ENCODE measurements around the gene LARGE1. TPM values are rescaled to one million over a fixed set of nuclear protein-coding genes. Genes with fewer than 3 reads are reported as not detected.

LARGE1 gene
- total RNA-seq, 1 donor from 2014 or later = 195 TPM

- Mint-ChIP-seq H3K27me3 (no peaks in the 10 kb centered on the region), H3K27ac (no peak overlapping the region), H3K4me1 (ENCODE audit: low read depth) (peaks cover 22% of the 10 kb centered on the region), H3K4me3 (ENCODE audit: low read depth) (no peak overlapping the region), H3K36me3 (ENCODE audit: insufficient read depth) (peaks cover 13% of the 10 kb centered on the region), H3K9me3 (ENCODE audit: low read depth) (peaks cover 3% of the 10 kb centered on the region)
- no peak for TF ChIP-seq CTCF (IDR thresholded peaks at IDR 0.05; ENCODE audit: unreplicated experiment)
- DNase-seq (ENCODE audit: low spot score, unreplicated experiment) = no peak
Measured at GRCh38 chr22:33726294-33726734, 194.0 kb downstream of the LARGE1 start.

GRCh38 chr22:33723915-33724314 is 196.4 kb downstream of the LARGE1 start:
- peaks cover 20% of the 10 kb centered on the region for H3K36me3 Mint-ChIP-seq (ENCODE audit: insufficient read depth)
- peak overlapping the region; percentile 9 for H3K27ac Mint-ChIP-seq
- TF ChIP-seq CTCF (IDR thresholded peaks at IDR 0.05; ENCODE audit: unreplicated experiment) = no peak
- peaks cover 3% of the 10 kb centered on the region for H3K9me3 Mint-ChIP-seq (ENCODE audit: low read depth)
- H3K27me3 Mint-ChIP-seq = no peaks in the 10 kb centered on the region
- H3K4me1 Mint-ChIP-seq (ENCODE audit: low read depth) = peaks cover 20% of the 10 kb centered on the region
- no peak overlapping the region for H3K4me3 Mint-ChIP-seq (ENCODE audit: low read depth)
- no peak for DNase-seq (ENCODE audit: low spot score, unreplicated experiment)

GRCh38 chr22:33722816-33723215 is 197.5 kb downstream of the LARGE1 start:
- TF ChIP-seq CTCF (IDR thresholded peaks at IDR 0.05; ENCODE audit: unreplicated experiment) = no peak
- peaks cover 3% of the 10 kb centered on the region for H3K9me3 Mint-ChIP-seq (ENCODE audit: low read depth)
- no peak overlapping the region for H3K4me3 Mint-ChIP-seq (ENCODE audit: low read depth)
- H3K4me1 Mint-ChIP-seq (ENCODE audit: low read depth) = peaks cover 23% of the 10 kb centered on the region
- no peak overlapping the region for H3K27ac Mint-ChIP-seq
- H3K36me3 Mint-ChIP-seq (ENCODE audit: insufficient read depth) = peaks cover 23% of the 10 kb centered on the region
- H3K27me3 Mint-ChIP-seq = no peaks in the 10 kb centered on the region
- no peak for DNase-seq (ENCODE audit: low spot score, unreplicated experiment)

GRCh38 chr22:33720166-33720878 is 200.0 kb downstream of the LARGE1 start:
- DNase-seq (ENCODE audit: low spot score, unreplicated experiment) = no peak
- no peak overlapping the region for H3K4me3 Mint-ChIP-seq (ENCODE audit: low read depth)
- no peaks in the 10 kb centered on the region for H3K27me3 Mint-ChIP-seq
- no peak for TF ChIP-seq CTCF (IDR thresholded peaks at IDR 0.05; ENCODE audit: unreplicated experiment)
- H3K4me1 Mint-ChIP-seq (ENCODE audit: low read depth) = peaks cover 24% of the 10 kb centered on the region
- no peak overlapping the region for H3K27ac Mint-ChIP-seq
- peaks cover 7% of the 10 kb centered on the region for H3K9me3 Mint-ChIP-seq (ENCODE audit: low read depth)
- H3K36me3 Mint-ChIP-seq (ENCODE audit: insufficient read depth) = peaks cover 34% of the 10 kb centered on the region

GRCh38 chr22:33717694-33718396 is 202.4 kb downstream of the LARGE1 start:
- Mint-ChIP-seq H3K36me3 (ENCODE audit: insufficient read depth) (peaks cover 48% of the 10 kb centered on the region), H3K27me3 (no peaks in the 10 kb centered on the region), H3K4me1 (ENCODE audit: low read depth) (peaks cover 16% of the 10 kb centered on the region), H3K9me3 (ENCODE audit: low read depth) (peaks cover 12% of the 10 kb centered on the region), H3K4me3 (ENCODE audit: low read depth) (no peak overlapping the region), H3K27ac (peak overlapping the region; percentile 85)
- no peak for DNase-seq (ENCODE audit: low spot score, unreplicated experiment)
- TF ChIP-seq CTCF (IDR thresholded peaks at IDR 0.05; ENCODE audit: unreplicated experiment) = no peak
